Measurements from ENCODE around the gene CFAP54. TPM values are rescaled to one million over a fixed set of nuclear protein-coding genes. Genes with fewer than 3 reads are reported as not detected.

CFAP54 gene
- total RNA-seq, 6 experiments from 2014 or later: 0.40 to 0.66 (median 0.56) TPM

GRCh38 chr12:96902076-96902475, 412.7 kb downstream of the CFAP54 start:
- no peak overlapping the region for H3K4me3 Mint-ChIP-seq
- no peaks in the 10 kb centered on the region for H3K36me3 Mint-ChIP-seq (ENCODE audit: low read depth)
- DNase-seq: no peak
- no peaks in the 10 kb centered on the region for H3K27me3 Mint-ChIP-seq (ENCODE audit: insufficient read depth)
- H3K4me1 Mint-ChIP-seq (ENCODE audit: low read depth): peaks cover 11% of the 10 kb centered on the region
- H3K27ac Mint-ChIP-seq: no peak overlapping the region
- no peaks in the 10 kb centered on the region for H3K9me3 Mint-ChIP-seq
- TF ChIP-seq CTCF (IDR thresholded peaks at IDR 0.05): peak; percentile 37

DNA sequence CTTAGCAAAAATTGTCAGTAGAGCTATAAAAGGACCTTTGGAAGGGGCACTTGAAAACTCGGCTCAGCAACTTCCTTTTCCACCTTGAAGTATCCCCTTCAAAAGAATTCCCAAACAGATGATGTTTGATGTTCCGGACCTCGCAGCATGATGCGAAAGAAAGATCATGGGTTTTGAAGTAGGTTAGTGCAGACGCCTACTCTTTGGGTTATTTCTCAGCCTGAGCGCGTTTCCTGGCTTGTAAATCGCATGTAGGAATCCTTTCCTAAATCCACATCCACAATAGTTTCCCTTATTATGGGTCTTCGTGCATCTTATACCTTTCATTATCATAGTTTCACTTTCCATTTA, 417.1 kb downstream of the CFAP54 start:
- Mint-ChIP-seq H3K27me3 (ENCODE audit: insufficient read depth) (no peaks in the 10 kb centered on the region), H3K36me3 (ENCODE audit: low read depth) (peaks cover 21% of the 10 kb centered on the region), H3K4me3 (peak overlapping the region; percentile 99), H3K4me1 (ENCODE audit: low read depth) (peaks cover 49% of the 10 kb centered on the region), H3K27ac (peak overlapping the region; percentile 97), H3K9me3 (no peaks in the 10 kb centered on the region)
- DNase-seq: no peak
- TF ChIP-seq CTCF (IDR thresholded peaks at IDR 0.05): no peak

DNA sequence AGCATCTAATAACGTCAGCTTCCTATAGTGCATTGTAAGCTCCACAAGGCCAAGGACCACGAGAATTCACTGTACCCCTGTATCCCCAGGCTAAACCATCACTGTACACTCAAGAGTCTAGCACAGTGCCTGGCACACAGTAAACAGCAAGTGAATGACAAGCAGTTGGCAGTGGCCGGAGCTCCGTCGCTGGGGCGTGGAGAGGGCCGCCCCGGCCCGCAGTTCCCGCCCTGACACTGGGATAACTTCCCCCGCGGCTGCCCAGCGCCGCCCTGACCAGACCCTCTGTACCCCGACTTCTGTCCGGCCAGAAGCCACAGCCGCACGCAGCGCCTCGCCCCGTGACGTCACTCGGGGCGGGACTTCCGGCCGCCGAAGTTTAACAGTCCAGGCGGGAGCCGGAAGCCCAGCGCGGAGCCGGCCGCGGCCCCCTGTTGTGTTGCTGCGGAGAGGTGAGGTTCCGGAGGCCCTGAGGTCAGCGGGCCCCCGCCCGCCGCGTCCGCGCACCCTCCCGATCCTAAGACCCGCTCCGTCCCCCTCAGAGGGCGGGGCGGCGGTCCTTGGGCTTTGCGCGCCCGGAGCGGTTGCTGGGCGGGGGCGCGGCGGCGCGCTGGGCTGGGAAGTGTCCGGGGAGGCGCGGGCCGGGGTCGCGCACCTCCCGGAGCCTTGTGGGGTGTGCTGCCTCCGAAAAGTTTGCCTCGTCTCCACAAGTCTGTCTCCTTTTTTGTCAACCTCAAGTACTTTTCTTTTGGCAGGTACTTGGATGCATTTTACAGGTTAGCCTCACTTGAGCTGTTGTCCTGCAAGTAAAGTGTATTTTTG, 417.7 kb downstream of the CFAP54 start, which contains the start of gene NEDD1:
NEDD1 (plus strand) TSS at position 409 of the 822 bp plus-strand sequence. CDS start 2,503 bp downstream, outside the sequence.
- Mint-ChIP-seq H3K9me3 (no peaks in the 10 kb centered on the region), H3K36me3 (ENCODE audit: low read depth) (peaks cover 21% of the 10 kb centered on the region), H3K27me3 (ENCODE audit: insufficient read depth) (no peaks in the 10 kb centered on the region), H3K4me1 (ENCODE audit: low read depth) (peaks cover 53% of the 10 kb centered on the region), H3K4me3 (peak within 1 kb of the TSS; percentile 99), H3K27ac (peak within 1 kb of the TSS; percentile 97)
- TF ChIP-seq CTCF (IDR thresholded peaks at IDR 0.05): no peak
- peak; percentile 70 for DNase-seq

GRCh38 chr12:96907671-96908422, 418.5 kb downstream of the CFAP54 start:
- Mint-ChIP-seq H3K27ac (peak overlapping the region; percentile 96), H3K36me3 (ENCODE audit: low read depth) (peaks cover 21% of the 10 kb centered on the region), H3K27me3 (ENCODE audit: insufficient read depth) (no peaks in the 10 kb centered on the region), H3K9me3 (no peaks in the 10 kb centered on the region), H3K4me1 (ENCODE audit: low read depth) (peaks cover 58% of the 10 kb centered on the region), H3K4me3 (peak overlapping the region; percentile 99)
- no peak for TF ChIP-seq CTCF (IDR thresholded peaks at IDR 0.05)
- no peak for DNase-seq

- no peaks in the 10 kb centered on the region for H3K9me3 Mint-ChIP-seq
- no peaks in the 10 kb centered on the region for H3K27me3 Mint-ChIP-seq (ENCODE audit: insufficient read depth)
- H3K36me3 Mint-ChIP-seq (ENCODE audit: low read depth): peaks cover 21% of the 10 kb centered on the region
- no peak for DNase-seq
- peak overlapping the region; percentile 96 for H3K27ac Mint-ChIP-seq
- peaks cover 62% of the 10 kb centered on the region for H3K4me1 Mint-ChIP-seq (ENCODE audit: low read depth)
- H3K4me3 Mint-ChIP-seq: peak overlapping the region; percentile 99
- TF ChIP-seq CTCF (IDR thresholded peaks at IDR 0.05): no peak
Observed at GRCh38 chr12:96908423-96908675, 419.0 kb downstream of the CFAP54 start.
